Uterus (tissue), 4 donors: ENCODE results near the gene MYBPC2. TPM values are rescaled to one million over a fixed set of nuclear protein-coding genes. Genes with fewer than 3 reads are reported as not detected.

ENCODE experiments used
- DNase-seq, 2 donors: peaks; one replicate each; pipeline ENCODE4 v3.0.0-alpha.2; 2019 to 2020
- H3K27ac ChIP-seq, 2 donors: fragments of 200-600 bp; sonication (generic); 1 replicate in 1 of 2; 2 replicates in 1 of 2; pipeline ENCODE4 v1.5.1; 2016 to 2018
- H3K27me3 ChIP-seq, 2 donors: fragments of 200-600 bp; sonication (generic); one replicate each; pipeline ENCODE4 v1.5.1; 2018 to 2019; ENCODE audit warnings: control low read depth in 1 of 2
- H3K36me3 ChIP-seq, 2 donors: fragments of 200-600 bp; sonication (generic); one replicate each; pipeline ENCODE4 v1.5.1; 2019; ENCODE audit warnings: control low read depth in 1 of 2
- H3K4me1 ChIP-seq, 2 donors: fragments of 200-600 bp; sonication (generic); one replicate each; pipeline ENCODE4 v1.5.1; 2018 to 2019; ENCODE audit warnings: control low read depth in 1 of 2
- H3K4me3 ChIP-seq, 2 donors: fragments of 200-600 bp; sonication (generic); 1 replicate in 1 of 2; 2 replicates in 1 of 2; pipeline ENCODE4 v1.5.1; 2018 to 2019; ENCODE audit warnings: mild to moderate bottlenecking in 1 of 2
- H3K9me3 ChIP-seq, 2 donors: fragments of 200-600 bp; sonication (generic); one replicate each; pipeline ENCODE4 v1.5.1; 2019; ENCODE audit warnings: control low read depth in 1 of 2
- POLR2A ChIP-seq, 2 donors: fragments of 450-650 bp; IDR thresholded peaks; one replicate each; pipeline ENCODE4 v1.6.1; 2016; ENCODE audit warnings: antibody characterized with exemption in 2 of 2, mild to moderate bottlenecking in 1 of 2, moderate library complexity in 1 of 2
- intact Hi-C: fragments of 100-400 bp; cut with DNase I; formaldehyde crosslinking; loops from one replicate; pipeline ENCODE4 v1.15.1; 2023; ENCODE audit warnings: low total_unique reads
- total RNA-seq, 4 donors: library from RNA; depleted of rRNA in 3 of 4; stranded (reverse); fragments of >200 nt in 3 of 4; gene quantifications; one replicate each; pipeline versions ENCODE4 v1.1.0 to v1.2.4, GENCODE V29; 2014 to 2023
- TF ChIP-seq, protein P1 (sequence below), 4 experiments: fragments of 200-600 bp in 2 of 4; fragments of 450-650 bp in 2 of 4; sonication (generic) in 2 of 4; IDR thresholded peaks; one replicate each; pipeline ENCODE4 v1.5.1; 2016 to 2019; ENCODE audit warnings: antibody characterized with exemption in 4 of 4, mild to moderate bottlenecking in 2 of 4, moderate library complexity in 1 of 4
- donor health status: DM: yes; HTN: yes; CAD: no.

Gene MYBPC2
- total RNA-seq, 4 donors from 2014 or later: 0.24 to 0.28 TPM; not detected in 2

DNA sequence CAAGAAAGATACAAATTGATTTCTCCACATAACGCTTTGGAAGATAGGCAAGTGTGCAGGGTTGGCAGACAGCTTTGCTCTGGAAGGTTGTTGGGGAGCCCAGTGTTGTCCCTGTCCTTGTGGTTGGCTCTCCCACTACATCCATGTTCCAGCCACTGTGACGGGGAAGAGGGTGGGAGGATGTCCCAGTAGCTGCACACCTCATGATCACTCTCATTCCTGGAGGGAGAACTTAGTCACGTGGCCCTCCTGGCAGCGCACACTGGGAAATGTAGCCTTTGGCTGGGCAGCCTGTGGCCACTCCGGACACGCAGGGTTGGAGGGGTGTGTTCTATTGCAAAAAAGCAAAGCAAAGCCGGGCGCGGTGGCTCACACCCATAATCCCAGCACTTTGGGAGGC lies 38.7 kb upstream of the MYBPC2 start:
- intact Hi-C loops: no loop called here
- no peaks in the 10 kb centered on the region for H3K27me3 ChIP-seq
- no peak overlapping the region for H3K4me3 ChIP-seq
- H3K36me3 ChIP-seq: no peaks in the 10 kb centered on the region
- H3K4me1 ChIP-seq: no peaks in the 10 kb centered on the region
- no peak for TF ChIP-seq POLR2A (IDR thresholded peaks at IDR 0.05)
- TF ChIP-seq, protein P1, sequence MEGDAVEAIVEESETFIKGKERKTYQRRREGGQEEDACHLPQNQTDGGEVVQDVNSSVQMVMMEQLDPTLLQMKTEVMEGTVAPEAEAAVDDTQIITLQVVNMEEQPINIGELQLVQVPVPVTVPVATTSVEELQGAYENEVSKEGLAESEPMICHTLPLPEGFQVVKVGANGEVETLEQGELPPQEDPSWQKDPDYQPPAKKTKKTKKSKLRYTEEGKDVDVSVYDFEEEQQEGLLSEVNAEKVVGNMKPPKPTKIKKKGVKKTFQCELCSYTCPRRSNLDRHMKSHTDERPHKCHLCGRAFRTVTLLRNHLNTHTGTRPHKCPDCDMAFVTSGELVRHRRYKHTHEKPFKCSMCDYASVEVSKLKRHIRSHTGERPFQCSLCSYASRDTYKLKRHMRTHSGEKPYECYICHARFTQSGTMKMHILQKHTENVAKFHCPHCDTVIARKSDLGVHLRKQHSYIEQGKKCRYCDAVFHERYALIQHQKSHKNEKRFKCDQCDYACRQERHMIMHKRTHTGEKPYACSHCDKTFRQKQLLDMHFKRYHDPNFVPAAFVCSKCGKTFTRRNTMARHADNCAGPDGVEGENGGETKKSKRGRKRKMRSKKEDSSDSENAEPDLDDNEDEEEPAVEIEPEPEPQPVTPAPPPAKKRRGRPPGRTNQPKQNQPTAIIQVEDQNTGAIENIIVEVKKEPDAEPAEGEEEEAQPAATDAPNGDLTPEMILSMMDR (IDR thresholded peaks at IDR 0.05): no peak
- no peak overlapping the region for H3K27ac ChIP-seq
- DNase-seq: no peak
- H3K9me3 ChIP-seq: no peaks in the 10 kb centered on the region

DNA sequence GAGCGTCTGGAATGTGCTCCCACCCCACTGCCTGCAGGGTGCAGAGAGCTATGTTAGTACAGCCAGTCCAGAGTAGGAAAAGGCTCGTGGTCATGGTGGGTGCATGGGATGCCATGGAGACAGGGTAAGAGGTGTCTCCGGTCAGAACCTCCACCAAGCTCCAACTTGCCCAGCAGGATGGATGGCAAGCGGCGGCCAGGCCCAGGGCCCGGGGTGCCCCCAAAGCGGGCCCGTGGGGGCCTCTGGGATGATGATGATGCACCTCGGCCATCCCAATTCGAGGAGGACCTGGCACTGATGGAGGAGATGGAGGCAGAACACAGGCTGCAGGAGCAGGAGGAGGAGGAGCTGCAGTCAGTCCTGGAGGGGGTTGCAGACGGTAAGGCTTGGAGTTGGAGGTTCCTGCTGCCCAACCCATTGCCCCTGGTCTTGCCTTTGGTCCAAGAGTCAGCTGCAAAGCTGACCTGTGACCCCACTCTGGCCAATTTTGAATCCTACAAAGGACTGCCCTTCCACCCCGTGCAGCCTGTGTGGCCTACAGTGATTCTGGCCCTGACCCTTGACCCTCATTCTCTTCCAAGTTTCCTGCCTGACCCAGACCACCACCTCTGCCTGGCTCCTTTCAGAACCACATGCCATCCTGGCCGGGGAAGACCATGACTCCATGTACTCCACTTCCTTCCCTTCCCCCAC lies 33.9 kb upstream of the MYBPC2 start:
- Histone ChIP-seq H3K9me3 (no peaks in the 10 kb centered on the region), H3K27ac (no peak overlapping the region), H3K27me3 (no peaks in the 10 kb centered on the region), H3K4me1 (no peaks in the 10 kb centered on the region), H3K4me3 (no peak overlapping the region), H3K36me3 (no peaks in the 10 kb centered on the region)
- no peak for DNase-seq
- TF ChIP-seq, protein P1 (IDR thresholded peaks at IDR 0.05): no peak
- TF ChIP-seq POLR2A (IDR thresholded peaks at IDR 0.05): no peak
- intact Hi-C loops: no loop called here

DNA sequence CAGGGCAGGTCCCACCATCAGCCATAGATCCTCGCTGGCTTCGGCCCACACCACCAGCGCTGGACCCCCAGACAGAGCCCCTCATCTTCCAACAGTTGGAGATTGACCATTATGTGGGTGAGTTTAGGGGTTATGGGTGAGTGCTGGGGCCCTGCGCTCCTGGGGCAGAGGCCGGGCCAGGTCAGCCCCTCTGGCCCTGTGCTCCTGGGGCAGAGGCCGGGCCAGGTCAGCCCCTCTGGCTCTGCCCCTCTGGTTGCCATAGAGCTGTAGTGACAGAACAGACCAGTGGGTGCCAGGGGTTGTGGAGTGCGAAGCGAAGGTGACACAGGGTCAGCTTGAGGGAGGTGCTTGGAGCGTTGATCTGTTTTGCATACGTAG lies 33.3 kb upstream of the MYBPC2 start:
- H3K4me1 ChIP-seq: no peaks in the 10 kb centered on the region

DNA sequence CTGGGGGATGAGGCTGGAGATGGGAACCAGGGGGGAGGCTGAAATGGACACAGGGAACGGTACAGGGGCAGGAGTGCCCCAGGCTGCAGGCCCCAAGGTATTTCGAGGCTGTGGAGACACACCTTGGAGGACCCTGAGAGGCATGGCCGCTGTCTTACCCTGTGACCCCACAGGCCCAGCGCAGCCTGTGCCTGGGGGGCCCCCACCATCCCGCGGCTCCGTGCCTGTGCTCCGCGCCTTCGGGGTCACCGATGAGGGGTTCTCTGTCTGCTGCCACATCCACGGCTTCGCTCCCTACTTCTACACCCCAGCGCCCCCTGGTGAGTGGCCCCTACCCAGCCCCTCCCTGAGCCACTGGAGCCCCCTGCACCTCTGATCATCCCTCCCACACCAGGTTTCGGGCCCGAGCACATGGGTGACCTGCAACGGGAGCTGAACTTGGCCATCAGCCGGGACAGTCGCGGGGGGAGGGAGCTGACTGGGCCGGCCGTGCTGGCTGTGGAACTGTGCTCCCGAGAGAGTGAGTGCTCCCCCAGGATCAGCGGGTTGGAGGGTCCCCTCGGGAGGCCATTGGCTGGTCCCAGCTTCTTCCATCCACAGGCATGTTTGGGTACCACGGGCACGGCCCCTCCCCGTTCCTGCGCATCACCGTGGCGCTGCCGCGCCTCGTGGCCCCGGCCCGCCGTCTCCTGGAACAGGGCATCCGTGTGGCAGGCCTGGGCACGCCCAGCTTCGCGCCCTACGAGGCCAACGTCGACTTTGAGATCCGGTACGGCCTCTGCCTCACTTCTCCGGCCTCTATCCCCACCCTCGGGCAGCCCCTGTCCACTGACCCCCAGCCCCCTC lies 30.9 kb upstream of the MYBPC2 start:
- Histone ChIP-seq H3K27ac (no peak overlapping the region), H3K9me3 (no peaks in the 10 kb centered on the region), H3K27me3 (no peaks in the 10 kb centered on the region), H3K4me1 (no peaks in the 10 kb centered on the region), H3K36me3 (no peaks in the 10 kb centered on the region), H3K4me3 (no peak overlapping the region)
- TF ChIP-seq POLR2A (IDR thresholded peaks at IDR 0.05): no peak
- TF ChIP-seq, protein P1 (IDR thresholded peaks at IDR 0.05): no peak
- intact Hi-C loops: no loop called here
- no peak for DNase-seq

More for the DNA sequence above, 33.3 kb upstream of the MYBPC2 start:
- no peaks in the 10 kb centered on the region for H3K36me3 ChIP-seq
- H3K9me3 ChIP-seq: no peaks in the 10 kb centered on the region
- intact Hi-C loops: no loop called here
- no peak overlapping the region for H3K27ac ChIP-seq
- H3K4me3 ChIP-seq: no peak overlapping the region
- H3K27me3 ChIP-seq: no peaks in the 10 kb centered on the region
- TF ChIP-seq, protein P1 (IDR thresholded peaks at IDR 0.05): no peak
- TF ChIP-seq POLR2A (IDR thresholded peaks at IDR 0.05): no peak
- DNase-seq: no peak
